ENCODE measurements around the gene GAS2L1.

- TF ChIP-seq POLR2AphosphoS5 (IDR thresholded peaks at IDR 0.05; ENCODE audit: low read depth, low read length) (no peak), POLR2A (IDR thresholded peaks at IDR 0.05; ENCODE audit: low read depth, low read length) (no peak), TAF1 (IDR thresholded peaks at IDR 0.05; ENCODE audit: borderline replicate concordance, low read depth, low read length) (no peak)
These were observed 6.7 kb downstream of the GAS2L1 start for GRCh38 chr22:29313126-29313575.

Data from GM12892 (cell line).